HCT116 (cell line): ENCODE measurements around the gene ADGRB2.

Experiments
- EGR1 ChIP-seq: IDR thresholded peaks from 2 replicates; pipeline ENCODE4 v1.6.1; 2012; ENCODE audit warnings: low read depth
- EZH2 ChIP-seq: fragments of 200-600 bp; sonication (generic); IDR thresholded peaks from 2 replicates; pipeline ENCODE4 v1.6.1; 2017; ENCODE audit warnings: antibody characterized with exemption, mixed run types
- JUND ChIP-seq: IDR thresholded peaks from 2 replicates; pipeline ENCODE4 v1.6.1; 2012
- POLR2A ChIP-seq: IDR thresholded peaks from 2 replicates; pipeline ENCODE4 v1.7.0; 2011; ENCODE audit warnings: borderline replicate concordance; ENCODE audit not compliant: insufficient read depth, insufficient read length; ENCODE audit errors: extremely low read depth
- RAD21 ChIP-seq: IDR thresholded peaks from 2 replicates; pipeline ENCODE4 v1.6.1; 2012; ENCODE audit warnings: low read depth, mild to moderate bottlenecking
- SRF ChIP-seq: IDR thresholded peaks from 2 replicates; pipeline ENCODE4 v1.6.1; 2012; ENCODE audit warnings: low read depth
- TCF7L2 ChIP-seq: IDR thresholded peaks from 2 replicates; pipeline ENCODE4 v1.7.0; 2011; ENCODE audit warnings: borderline replicate concordance, inconsistent platforms; ENCODE audit not compliant: insufficient read depth, insufficient read length; ENCODE audit errors: extremely low read depth
- YY1 ChIP-seq: IDR thresholded peaks from 2 replicates; pipeline ENCODE4 v1.6.1; 2011; ENCODE audit warnings: low read length, low read depth, moderate library complexity, mild to moderate bottlenecking; ENCODE audit not compliant: insufficient replicate concordance; ENCODE audit errors: extremely low read depth
- ZFX ChIP-seq: fragments of 450-650 bp; IDR thresholded peaks from 2 replicates; pipeline ENCODE4 v1.6.1; 2017
- ZNF274 ChIP-seq: fragments of 200-500 bp; sonication (Bioruptor generic); IDR thresholded peaks from 2 replicates; pipeline ENCODE4 v1.6.1; 2014; ENCODE audit warnings: mild to moderate bottlenecking, low read depth, low read length, inconsistent platforms
- TF ChIP-seq, protein P1 (sequence below), 3 experiments: fragments of 200-600 bp in 1 of 3; sonication (generic) in 1 of 3; IDR thresholded peaks in 2 of 3; conservative IDR thresholded peaks in 1 of 3; 2 replicates each; pipeline ENCODE4 v1.5.1; 2012 to 2017; ENCODE audit warnings: low read depth in 2 of 3, low read length in 2 of 3, antibody characterized with exemption in 1 of 3, borderline replicate concordance in 1 of 3, control low read depth in 1 of 3, mild to moderate bottlenecking in 1 of 3, mixed read lengths in 1 of 3, mixed run types in 1 of 3, moderate library complexity in 1 of 3; ENCODE audit not compliant: insufficient read depth in 1 of 3
- TF ChIP-seq, protein P2 (sequence below): IDR thresholded peaks from 2 replicates; pipeline ENCODE4 v1.6.1; 2012; ENCODE audit warnings: low read depth
- TF ChIP-seq, protein P3 (sequence below): IDR thresholded peaks from 2 replicates; pipeline ENCODE4 v1.6.1; 2012

DNA sequence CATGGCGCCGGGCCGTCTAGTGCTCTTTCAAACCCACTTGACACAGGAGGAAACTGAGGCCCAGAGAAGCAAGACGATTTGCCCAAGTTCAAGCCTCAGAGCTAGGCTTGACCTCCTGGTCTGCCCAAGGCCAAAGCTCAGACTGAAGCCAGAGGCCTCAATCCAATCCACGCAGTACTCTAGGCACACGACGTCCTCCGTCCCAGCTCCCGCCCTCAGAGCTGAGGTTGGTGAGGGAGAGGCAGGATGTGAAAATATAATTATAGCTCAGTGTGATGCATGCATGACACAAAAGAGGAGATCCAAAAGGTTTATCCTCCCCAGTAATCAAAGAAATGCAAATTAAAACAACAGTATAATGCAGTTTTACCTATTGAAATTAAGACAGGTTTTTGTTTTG is 15.5 kb upstream of the ADGRB2 start:
- no peak for TF ChIP-seq EZH2
- no peak for TF ChIP-seq POLR2A
- no peak for TF ChIP-seq YY1
- TF ChIP-seq, protein P1, sequence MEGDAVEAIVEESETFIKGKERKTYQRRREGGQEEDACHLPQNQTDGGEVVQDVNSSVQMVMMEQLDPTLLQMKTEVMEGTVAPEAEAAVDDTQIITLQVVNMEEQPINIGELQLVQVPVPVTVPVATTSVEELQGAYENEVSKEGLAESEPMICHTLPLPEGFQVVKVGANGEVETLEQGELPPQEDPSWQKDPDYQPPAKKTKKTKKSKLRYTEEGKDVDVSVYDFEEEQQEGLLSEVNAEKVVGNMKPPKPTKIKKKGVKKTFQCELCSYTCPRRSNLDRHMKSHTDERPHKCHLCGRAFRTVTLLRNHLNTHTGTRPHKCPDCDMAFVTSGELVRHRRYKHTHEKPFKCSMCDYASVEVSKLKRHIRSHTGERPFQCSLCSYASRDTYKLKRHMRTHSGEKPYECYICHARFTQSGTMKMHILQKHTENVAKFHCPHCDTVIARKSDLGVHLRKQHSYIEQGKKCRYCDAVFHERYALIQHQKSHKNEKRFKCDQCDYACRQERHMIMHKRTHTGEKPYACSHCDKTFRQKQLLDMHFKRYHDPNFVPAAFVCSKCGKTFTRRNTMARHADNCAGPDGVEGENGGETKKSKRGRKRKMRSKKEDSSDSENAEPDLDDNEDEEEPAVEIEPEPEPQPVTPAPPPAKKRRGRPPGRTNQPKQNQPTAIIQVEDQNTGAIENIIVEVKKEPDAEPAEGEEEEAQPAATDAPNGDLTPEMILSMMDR (IDR thresholded peaks at IDR 0.05 in 2 of 3, conservative IDR thresholded peaks at IDR 0.05 in 1 of 3; ENCODE audit: borderline replicate concordance in 1 of 3, insufficient read depth in 1 of 3, low read depth in 2 of 3, low read length in 2 of 3) = no peak
- TF ChIP-seq EGR1 = no peak
- no peak for TF ChIP-seq SRF
- TF ChIP-seq, protein P2, sequence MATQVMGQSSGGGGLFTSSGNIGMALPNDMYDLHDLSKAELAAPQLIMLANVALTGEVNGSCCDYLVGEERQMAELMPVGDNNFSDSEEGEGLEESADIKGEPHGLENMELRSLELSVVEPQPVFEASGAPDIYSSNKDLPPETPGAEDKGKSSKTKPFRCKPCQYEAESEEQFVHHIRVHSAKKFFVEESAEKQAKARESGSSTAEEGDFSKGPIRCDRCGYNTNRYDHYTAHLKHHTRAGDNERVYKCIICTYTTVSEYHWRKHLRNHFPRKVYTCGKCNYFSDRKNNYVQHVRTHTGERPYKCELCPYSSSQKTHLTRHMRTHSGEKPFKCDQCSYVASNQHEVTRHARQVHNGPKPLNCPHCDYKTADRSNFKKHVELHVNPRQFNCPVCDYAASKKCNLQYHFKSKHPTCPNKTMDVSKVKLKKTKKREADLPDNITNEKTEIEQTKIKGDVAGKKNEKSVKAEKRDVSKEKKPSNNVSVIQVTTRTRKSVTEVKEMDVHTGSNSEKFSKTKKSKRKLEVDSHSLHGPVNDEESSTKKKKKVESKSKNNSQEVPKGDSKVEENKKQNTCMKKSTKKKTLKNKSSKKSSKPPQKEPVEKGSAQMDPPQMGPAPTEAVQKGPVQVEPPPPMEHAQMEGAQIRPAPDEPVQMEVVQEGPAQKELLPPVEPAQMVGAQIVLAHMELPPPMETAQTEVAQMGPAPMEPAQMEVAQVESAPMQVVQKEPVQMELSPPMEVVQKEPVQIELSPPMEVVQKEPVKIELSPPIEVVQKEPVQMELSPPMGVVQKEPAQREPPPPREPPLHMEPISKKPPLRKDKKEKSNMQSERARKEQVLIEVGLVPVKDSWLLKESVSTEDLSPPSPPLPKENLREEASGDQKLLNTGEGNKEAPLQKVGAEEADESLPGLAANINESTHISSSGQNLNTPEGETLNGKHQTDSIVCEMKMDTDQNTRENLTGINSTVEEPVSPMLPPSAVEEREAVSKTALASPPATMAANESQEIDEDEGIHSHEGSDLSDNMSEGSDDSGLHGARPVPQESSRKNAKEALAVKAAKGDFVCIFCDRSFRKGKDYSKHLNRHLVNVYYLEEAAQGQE = no peak
- TF ChIP-seq JUND = no peak
- no peak for TF ChIP-seq RAD21
- TF ChIP-seq, protein P3, sequence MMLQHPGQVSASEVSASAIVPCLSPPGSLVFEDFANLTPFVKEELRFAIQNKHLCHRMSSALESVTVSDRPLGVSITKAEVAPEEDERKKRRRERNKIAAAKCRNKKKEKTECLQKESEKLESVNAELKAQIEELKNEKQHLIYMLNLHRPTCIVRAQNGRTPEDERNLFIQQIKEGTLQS = no peak
- TF ChIP-seq ZFX = no peak
- TF ChIP-seq ZNF274 = no peak
- no peak for TF ChIP-seq TCF7L2
